Prostate gland (tissue), 2 donors: ENCODE measurements around the gene ARL16. TPM values are rescaled to one million over a fixed set of nuclear protein-coding genes. Genes with fewer than 3 reads are reported as not detected.

ENCODE experiments used
- DNase-seq: peaks from one replicate; pipeline ENCODE4 v3.0.0-alpha.2; 2019; ENCODE audit warnings: low spot score
- H3K27ac ChIP-seq, 2 donors: fragments of 200-600 bp; sonication (generic); 2 replicates each; pipeline ENCODE4 v1.5.1; 2017 to 2019
- H3K27me3 ChIP-seq: fragments of 200-600 bp; sonication (generic); replicated peaks from 2 replicates; pipeline ENCODE4 v1.5.1; 2019; ENCODE audit not compliant: insufficient read depth
- H3K36me3 ChIP-seq, 2 donors: fragments of 200-600 bp; sonication (generic); 1 replicate in 1 of 2; 2 replicates in 1 of 2; pipeline versions ENCODE4 v1.5.1 to v1.8.1; 2017 to 2019
- H3K4me1 ChIP-seq: fragments of 200-600 bp; sonication (generic); replicated peaks from 2 replicates; pipeline ENCODE4 v1.5.1; 2019
- H3K4me3 ChIP-seq, 2 donors: fragments of 200-600 bp; sonication (generic); 2 replicates each; pipeline ENCODE4 v1.5.1; 2017 to 2019
- H3K9me3 ChIP-seq: fragments of 200-600 bp; sonication (generic); 2 replicates; pipeline ENCODE4 v1.5.1; 2017
- POLR2A ChIP-seq: fragments of 450-650 bp; IDR thresholded peaks from one replicate; pipeline ENCODE4 v1.6.1; 2016; ENCODE audit warnings: antibody characterized with exemption, mild to moderate bottlenecking
- POLR2AphosphoS5 ChIP-seq: sonication (generic); formaldehyde crosslinking; IDR thresholded peaks from one replicate; pipeline ENCODE4 v1.6.1; 2017; ENCODE audit warnings: antibody characterized with exemption
- WGBS: methylation state at CpG from one replicate; pipeline ENCODE4 v1.1.5; 2018; 5-methylcytosine and 5-hydroxymethylcytosine counted together
- intact Hi-C: fragments of 100-400 bp; cut with DNase I; formaldehyde crosslinking; loops from one replicate; pipeline ENCODE4 v1.14.2; 2022
- total RNA-seq, 2 donors: library from RNA; depleted of rRNA; stranded (reverse); fragments of >200 nt; gene quantifications; one replicate each; pipeline ENCODE4 v1.1.0, GENCODE V29; 2016
- TF ChIP-seq, protein P1 (sequence below), 4 experiments: fragments of 200-600 bp in 2 of 4; fragments of 450-650 bp in 2 of 4; sonication (generic) in 2 of 4; IDR thresholded peaks; 1 replicate in 3 of 4; 2 replicates in 1 of 4; pipeline ENCODE4 v1.5.1; 2016 to 2019; ENCODE audit warnings: antibody characterized with exemption in 4 of 4, mild to moderate bottlenecking in 2 of 4, moderate library complexity in 2 of 4

Gene ARL16
- total RNA-seq, 2 donors from 2014 or later = 27.9 to 49.5 TPM

DNA sequence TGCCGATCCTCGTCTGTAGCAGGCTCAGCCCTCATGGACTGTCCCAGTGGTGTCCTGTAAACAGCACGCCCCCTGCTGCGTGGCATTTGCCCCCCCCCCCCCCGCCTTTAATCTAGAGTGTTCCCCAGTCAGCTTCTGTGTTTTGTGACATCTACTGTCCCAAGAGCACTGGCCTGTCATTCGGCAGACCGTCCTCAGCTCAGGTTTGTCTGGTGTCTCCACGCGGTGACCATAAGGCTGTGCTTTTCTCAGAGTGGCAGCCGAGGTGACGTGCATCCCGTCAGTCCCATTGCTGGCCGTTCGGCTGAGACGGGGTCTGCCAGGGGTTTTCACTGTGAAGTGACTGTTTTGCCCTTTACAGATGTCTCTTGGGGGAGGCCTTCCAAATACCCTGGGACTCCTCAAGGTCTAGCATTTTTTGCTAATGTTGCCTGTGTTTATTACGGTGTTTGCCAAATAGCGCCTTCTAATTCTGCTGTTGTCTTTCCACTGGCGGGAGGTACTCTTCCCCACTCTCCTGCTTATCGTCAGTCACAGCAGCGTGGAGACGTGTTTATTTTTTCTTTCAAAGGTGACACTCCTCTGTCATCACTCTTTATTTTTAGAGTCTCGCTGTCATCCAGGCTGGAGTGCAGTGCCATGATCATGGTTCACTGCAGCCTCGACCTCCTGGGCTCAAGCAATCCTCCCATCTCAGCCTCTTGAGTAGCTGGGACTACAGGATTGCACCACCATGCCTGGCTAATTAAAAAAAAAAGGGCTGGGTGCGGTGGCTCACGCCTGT lies 13.9 kb upstream of the ARL16 start:
- H3K27me3 ChIP-seq = no peaks in the 10 kb centered on the region
- no peaks in the 10 kb centered on the region for H3K9me3 ChIP-seq
- H3K4me1 ChIP-seq = peaks cover 16% of the 10 kb centered on the region
- DNase-seq = no peak
- 85% methylated on average over 25 of the region's 25 CpGs for WGBS
- no peak overlapping the region for H3K27ac ChIP-seq
- peaks cover 19 to 31% of the 10 kb centered on the region in 2 donors for H3K36me3 ChIP-seq
- no peak overlapping the region for H3K4me3 ChIP-seq
- no peak for TF ChIP-seq POLR2A
- TF ChIP-seq POLR2AphosphoS5 = no peak
- TF ChIP-seq, protein P1, sequence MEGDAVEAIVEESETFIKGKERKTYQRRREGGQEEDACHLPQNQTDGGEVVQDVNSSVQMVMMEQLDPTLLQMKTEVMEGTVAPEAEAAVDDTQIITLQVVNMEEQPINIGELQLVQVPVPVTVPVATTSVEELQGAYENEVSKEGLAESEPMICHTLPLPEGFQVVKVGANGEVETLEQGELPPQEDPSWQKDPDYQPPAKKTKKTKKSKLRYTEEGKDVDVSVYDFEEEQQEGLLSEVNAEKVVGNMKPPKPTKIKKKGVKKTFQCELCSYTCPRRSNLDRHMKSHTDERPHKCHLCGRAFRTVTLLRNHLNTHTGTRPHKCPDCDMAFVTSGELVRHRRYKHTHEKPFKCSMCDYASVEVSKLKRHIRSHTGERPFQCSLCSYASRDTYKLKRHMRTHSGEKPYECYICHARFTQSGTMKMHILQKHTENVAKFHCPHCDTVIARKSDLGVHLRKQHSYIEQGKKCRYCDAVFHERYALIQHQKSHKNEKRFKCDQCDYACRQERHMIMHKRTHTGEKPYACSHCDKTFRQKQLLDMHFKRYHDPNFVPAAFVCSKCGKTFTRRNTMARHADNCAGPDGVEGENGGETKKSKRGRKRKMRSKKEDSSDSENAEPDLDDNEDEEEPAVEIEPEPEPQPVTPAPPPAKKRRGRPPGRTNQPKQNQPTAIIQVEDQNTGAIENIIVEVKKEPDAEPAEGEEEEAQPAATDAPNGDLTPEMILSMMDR (IDR thresholded peaks at IDR 0.05) = no peak
- intact Hi-C loops = no loop called here

DNA sequence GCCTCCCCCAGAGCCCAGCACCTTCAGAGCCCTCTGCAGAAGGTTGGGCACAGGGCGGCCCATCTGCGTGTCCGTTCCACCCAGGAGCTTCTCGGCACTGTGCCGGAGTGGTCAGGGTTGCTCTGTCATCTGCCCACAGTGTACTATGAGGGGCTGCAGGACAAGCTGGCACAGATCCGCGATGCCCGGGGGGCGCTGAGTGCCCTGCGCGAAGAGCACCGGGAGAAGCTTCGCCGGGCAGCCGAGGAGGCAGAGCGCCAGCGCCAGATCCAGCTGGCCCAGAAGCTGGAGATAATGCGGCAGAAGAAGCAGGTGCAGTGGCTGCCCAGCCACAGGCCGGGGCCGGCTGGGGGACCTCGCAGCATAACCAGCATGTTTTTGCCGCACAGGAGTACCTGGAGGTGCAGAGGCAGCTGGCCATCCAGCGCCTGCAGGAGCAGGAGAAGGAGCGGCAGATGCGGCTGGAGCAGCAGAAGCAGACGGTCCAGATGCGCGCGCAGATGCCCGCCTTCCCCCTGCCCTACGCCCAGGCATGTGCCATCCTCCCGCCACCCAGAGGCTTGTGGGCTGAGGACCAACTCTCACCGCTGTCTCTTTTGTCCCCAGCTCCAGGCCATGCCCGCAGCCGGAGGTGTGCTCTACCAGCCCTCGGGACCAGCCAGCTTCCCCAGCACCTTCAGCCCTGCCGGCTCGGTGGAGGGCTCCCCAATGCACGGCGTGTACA lies 12.8 kb upstream of the ARL16 start:
- no peak for DNase-seq
- Histone ChIP-seq H3K27ac (no peak overlapping the region), H3K36me3 (peaks cover 19 to 41% of the 10 kb centered on the region in 2 donors), H3K9me3 (no peaks in the 10 kb centered on the region), H3K4me3 (no peak overlapping the region), H3K4me1 (peaks cover 5% of the 10 kb centered on the region), H3K27me3 (no peaks in the 10 kb centered on the region)
- TF ChIP-seq POLR2A = no peak
- TF ChIP-seq, protein P1 (IDR thresholded peaks at IDR 0.05) = no peak
- no peak for TF ChIP-seq POLR2AphosphoS5
- intact Hi-C loops = no loop called here
- WGBS = 89% methylated on average over 35 of the region's 40 CpGs

DNA sequence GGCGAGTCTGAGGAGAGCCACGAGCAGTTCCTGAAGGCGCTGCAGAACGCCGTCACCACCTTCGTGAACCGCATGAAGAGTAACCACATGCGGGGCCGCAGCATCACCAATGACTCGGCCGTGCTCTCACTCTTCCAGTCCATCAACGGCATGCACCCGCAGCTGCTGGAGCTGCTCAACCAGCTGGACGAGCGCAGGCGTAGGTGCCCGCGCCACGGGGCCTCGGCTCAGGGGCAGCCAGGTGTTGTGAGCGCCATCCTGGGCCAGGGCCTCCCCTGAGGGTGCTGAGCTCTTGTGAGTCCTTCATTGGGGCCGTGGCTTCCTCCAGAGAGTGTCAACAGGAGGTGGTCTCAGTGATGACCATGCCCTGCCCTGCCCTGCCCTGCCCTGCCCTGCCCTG lies 12.2 kb upstream of the ARL16 start:
- no peak overlapping the region for H3K4me3 ChIP-seq
- TF ChIP-seq POLR2A (no peak), POLR2AphosphoS5 (no peak)
- TF ChIP-seq, protein P1 (IDR thresholded peaks at IDR 0.05) = no peak
- no peak for DNase-seq
- H3K27me3 ChIP-seq = no peaks in the 10 kb centered on the region
- 85% methylated on average over 22 of the region's 22 CpGs for WGBS
- intact Hi-C loops = no loop called here
- peaks cover 19 to 46% of the 10 kb centered on the region in 2 donors for H3K36me3 ChIP-seq
- no peak overlapping the region for H3K27ac ChIP-seq
- no peaks in the 10 kb centered on the region for H3K9me3 ChIP-seq
- no peaks in the 10 kb centered on the region for H3K4me1 ChIP-seq

DNA sequence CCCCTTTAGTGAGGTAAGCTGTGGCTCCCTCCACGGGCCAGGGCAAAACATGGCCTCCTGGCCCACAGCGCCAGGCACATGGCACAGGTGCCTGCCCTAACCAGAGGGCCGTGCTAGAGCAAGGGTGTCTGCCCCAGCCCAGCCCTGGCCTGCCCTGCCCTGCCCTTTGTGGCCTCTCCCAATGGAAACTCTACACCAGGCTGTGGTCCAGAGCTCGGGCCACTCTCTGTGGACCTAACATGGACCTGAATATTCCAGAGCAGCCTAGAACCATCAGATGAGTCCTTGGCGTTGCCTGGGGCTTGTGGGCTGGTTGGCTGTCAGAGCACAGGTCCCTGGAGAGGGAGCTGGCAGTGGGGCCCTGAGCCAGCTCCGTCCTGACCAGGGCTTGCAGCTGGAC lies 11.6 kb upstream of the ARL16 start:
- Histone ChIP-seq H3K27ac (no peak overlapping the region), H3K9me3 (no peaks in the 10 kb centered on the region), H3K27me3 (no peaks in the 10 kb centered on the region), H3K4me1 (no peaks in the 10 kb centered on the region), H3K4me3 (no peak overlapping the region), H3K36me3 (peaks cover 22 to 52% of the 10 kb centered on the region in 2 donors)
- 89% methylated on average over 3 of the region's 6 CpGs for WGBS
- intact Hi-C loops = no loop called here
- TF ChIP-seq POLR2AphosphoS5 (no peak), POLR2A (no peak)
- TF ChIP-seq, protein P1 (IDR thresholded peaks at IDR 0.05) = no peak
- no peak for DNase-seq
